Endothelial cell of umbilical vein (primary cell): ENCODE data around the gene HOXD3. TPM values are rescaled to one million over a fixed set of nuclear protein-coding genes. Genes with fewer than 3 reads are reported as not detected.
A peak's percentile ranks its signal among the peaks of the same experiment; 100 is the strongest.

Experiments used
- BruUV-seq: library from RNA; stranded (reverse); fragments of 400-500 nt; replicated peaks from 2 replicates; lab custom pipeline; 2021; lab: Mats Ljungman, UMichigan
- CTCF ChIA-PET: fragments of 300-600, 350-600 bp; sonication (Branson Sonifier 250); formaldehyde crosslinking; loops from one replicate; lab custom pipeline; 2021; ENCODE audit warnings: antibody characterized with exemption, inconsistent platforms; lab: Charles Lee
- POLR2A ChIA-PET: fragments of 300-600, 350-600 bp; sonication (Branson Sonifier 250); formaldehyde crosslinking; loops from one replicate; lab custom pipeline; 2021; ENCODE audit warnings: antibody characterized with exemption, inconsistent platforms; lab: Charles Lee
- DNase-seq: peaks from one replicate; pipeline ENCODE4 v3.0.0-alpha.2; 2011; ENCODE audit warnings: low read depth, low spot score
- FAIRE-seq: peaks from 2 replicates; lab custom pipeline; 2011; peaks lifted over from hg19 to GRCh38; lab: Jason Lieb, UNC
- H2AFZ ChIP-seq: 2 replicates; pipeline ENCODE4 v1.6.0; 2012; ENCODE audit warnings: low read depth, low read length, control low read depth, inconsistent platforms
- H3K27ac ChIP-seq: 2 replicates; pipeline ENCODE4 v1.5.1; 2011; ENCODE audit warnings: low read depth, mild to moderate bottlenecking, control low read depth, low read length, moderate library complexity; ENCODE audit not compliant: insufficient read depth
- H3K27me3 ChIP-seq, 2 experiments: 2 replicates each; pipeline versions ENCODE4 v1.6.0 to v1.6.1; 2011; ENCODE audit warnings: low read length in 2 of 2, mixed read lengths in 1 of 2; ENCODE audit not compliant: control insufficient read depth in 2 of 2, insufficient read depth in 2 of 2
- H3K36me3 ChIP-seq, 2 experiments: 2 replicates in 1 of 2; 3 replicates in 1 of 2; pipeline ENCODE4 v1.5.1; 2011; ENCODE audit warnings: low read length in 2 of 2, mild to moderate bottlenecking in 1 of 2, moderate library complexity in 1 of 2; ENCODE audit not compliant: control insufficient read depth in 2 of 2, insufficient read depth in 2 of 2; ENCODE audit errors: extremely low read depth in 1 of 2
- H3K4me1 ChIP-seq: 3 replicates; pipeline ENCODE4 v1.5.1; 2011; ENCODE audit warnings: mild to moderate bottlenecking, low read length; ENCODE audit not compliant: control insufficient read depth, insufficient read depth; ENCODE audit errors: extremely low read depth
- H3K4me2 ChIP-seq: 2 replicates; pipeline ENCODE4 v1.6.1; 2011; ENCODE audit warnings: low read length, control low read depth, mixed read lengths; ENCODE audit not compliant: insufficient read depth
- H3K4me3 ChIP-seq, 3 experiments: fragments of 200-600 bp in 1 of 3; sonication (generic), shearing (Covaris generic) in 1 of 3; replicated peaks in 1 of 3; 2 replicates each; pipeline ENCODE4 v1.5.1; 2011 to 2016; ENCODE audit warnings: control low read depth in 3 of 3, low read length in 3 of 3, mild to moderate bottlenecking in 2 of 3, inconsistent platforms in 1 of 3, low read depth in 1 of 3, moderate library complexity in 1 of 3; ENCODE audit not compliant: insufficient read depth in 1 of 3
- H3K79me2 ChIP-seq: 2 replicates; pipeline ENCODE4 v1.6.0; 2012; ENCODE audit warnings: low read length, inconsistent platforms; ENCODE audit not compliant: control insufficient read depth, insufficient read depth
- H3K9ac ChIP-seq: replicated peaks from 2 replicates; pipeline ENCODE3; 2011; ENCODE audit warnings: low read length, control low read depth; ENCODE audit not compliant: insufficient read depth; ENCODE audit errors: extremely low read depth
- H3K9me1 ChIP-seq: replicated peaks from 3 replicates; pipeline ENCODE4 v1.6.0; 2011; ENCODE audit warnings: mild to moderate bottlenecking, low read length; ENCODE audit not compliant: control insufficient read depth, insufficient read depth; ENCODE audit errors: extremely low read depth
- H3K9me3 ChIP-seq: replicated peaks from 2 replicates; pipeline ENCODE4 v1.5.1; 2012; ENCODE audit warnings: low read length, inconsistent platforms; ENCODE audit not compliant: control insufficient read depth, insufficient read depth
- H4K20me1 ChIP-seq: replicated peaks from 2 replicates; pipeline ENCODE3; 2011; ENCODE audit warnings: mild to moderate bottlenecking, low read length; ENCODE audit not compliant: control insufficient read depth, insufficient read depth; ENCODE audit errors: extremely low read depth
- FOS ChIP-seq: IDR thresholded peaks from 2 replicates; pipeline ENCODE4 v1.6.1; 2011; ENCODE audit warnings: mild to moderate bottlenecking, low read length, moderate library complexity, borderline replicate concordance; ENCODE audit not compliant: insufficient read depth
- GATA2 ChIP-seq: IDR thresholded peaks from 2 replicates; pipeline ENCODE4 v1.7.0; 2011; ENCODE audit warnings: low read depth, mild to moderate bottlenecking, moderate library complexity, mixed read lengths, low read length; ENCODE audit not compliant: insufficient read length, insufficient read depth
- JUN ChIP-seq: IDR thresholded peaks from 2 replicates; pipeline ENCODE4 v1.6.1; 2011; ENCODE audit warnings: borderline replicate concordance, low read depth; ENCODE audit not compliant: insufficient read length, insufficient read depth
- POLR2A ChIP-seq: IDR thresholded peaks from 2 replicates; pipeline ENCODE4 v1.6.1; 2012; ENCODE audit warnings: low read depth, mild to moderate bottlenecking, control low read depth, low read length
- POLR2AphosphoS5 ChIP-seq: IDR thresholded peaks from 2 replicates; pipeline ENCODE4 v1.6.1; 2012; ENCODE audit warnings: low read depth, mild to moderate bottlenecking, control low read depth, low read length, moderate library complexity; ENCODE audit not compliant: insufficient read depth
- dilution Hi-C: fragments of 300-500 bp; cut with MboI; formaldehyde crosslinking; loops from one replicate; pipeline ENCODE4 v1.15.0; 2019; ENCODE audit warnings: low sequenced_read_pairs; ENCODE audit not compliant: extremely low pct_ligation_motif_present
- intact Hi-C: fragments of 100-400 bp; cut with micrococcal nuclease; formaldehyde crosslinking; loops from one replicate; pipeline ENCODE4 v1.10.0; 2022
- polyA plus RNA-seq, 4 experiments: library from polyadenylated mRNA; depleted of rRNA in 3 of 4; stranded (reverse) in 3 of 4; unstranded in 1 of 4; fragments of >200 nt; gene quantifications; 2 replicates each; pipeline versions ENCODE4 v1.2.1 to v1.2.3, GENCODE V29; 2011 to 2012; ENCODE audit warnings: missing spikeins in 1 of 4
- total RNA-seq: library from RNA; stranded (reverse); gene quantifications from 2 replicates; pipeline ENCODE4 v1.2.3, GENCODE V29; 2021
- TF ChIP-seq, protein P1 (sequence below), 2 donors: IDR thresholded peaks; 1 replicate in 1 of 2; 2 replicates in 1 of 2; pipeline ENCODE4 v1.5.1; 2011; ENCODE audit warnings: low read length in 2 of 2, mild to moderate bottlenecking in 2 of 2, moderate library complexity in 2 of 2, control low read depth in 1 of 2, inconsistent platforms in 1 of 2, low read depth in 1 of 2; ENCODE audit not compliant: insufficient read depth in 1 of 2; ENCODE audit errors: extremely low read depth in 1 of 2

Gene HOXD3
- total and polyA plus RNA-seq, 2 donors (not counting 3 experiments of a cell fraction or from before 2014, with no cell fraction given), result 2.9 to 20.9 TPM

DNA sequence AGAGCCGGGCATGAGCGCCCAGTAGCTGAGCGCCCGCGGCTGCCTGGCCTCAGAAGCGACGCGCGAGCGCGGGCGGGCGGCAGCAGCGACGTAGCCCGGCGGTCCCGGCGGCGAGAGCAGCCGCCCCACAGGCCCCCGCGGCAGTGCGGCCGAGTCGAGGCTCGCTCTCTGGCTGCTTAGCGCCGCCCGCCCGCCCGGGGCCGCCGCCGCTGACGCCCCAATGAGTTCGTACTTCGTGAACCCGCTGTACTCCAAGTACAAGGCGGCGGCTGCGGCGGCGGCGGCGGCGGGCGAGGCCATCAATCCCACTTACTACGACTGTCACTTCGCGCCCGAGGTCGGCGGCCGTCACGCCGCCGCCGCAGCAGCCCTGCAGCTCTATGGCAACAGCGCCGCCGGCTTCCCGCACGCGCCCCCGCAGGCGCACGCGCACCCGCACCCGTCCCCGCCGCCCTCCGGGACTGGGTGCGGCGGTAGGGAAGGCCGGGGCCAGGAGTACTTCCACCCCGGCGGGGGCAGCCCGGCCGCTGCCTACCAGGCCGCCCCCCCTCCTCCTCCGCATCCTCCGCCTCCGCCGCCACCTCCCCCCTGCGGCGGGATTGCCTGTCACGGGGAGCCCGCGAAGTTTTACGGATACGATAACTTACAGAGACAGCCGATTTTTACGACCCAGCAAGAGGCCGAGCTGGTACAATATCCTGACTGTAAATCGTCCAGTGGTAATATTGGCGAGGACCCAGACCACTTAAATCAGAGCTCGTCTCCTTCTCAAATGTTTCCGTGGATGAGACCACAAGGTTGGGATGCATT, 26.8 kb upstream of the HOXD3 start:
- peak overlapping the region; percentile 99 for H3K4me2 ChIP-seq
- no peaks in the 10 kb centered on the region for H3K9me3 ChIP-seq
- intact Hi-C loops (loop anchor here (2.0 kb wide), 1 partner anchor 1082 kb away; the partner anchor contains the start of gene HNRNPA3), dilution Hi-C loops (loop anchor here (25.0 kb wide), 1 partner anchor 507 kb away; no protein-coding TSS in a partner anchor)
- CTCF ChIA-PET, result interaction anchor here (0.6 to 10.1 kb wide), 12 partner anchors 8 to 1034 kb away, joined by 3 to 458 read pairs (median 5); partner anchors contain the start of gene HOXD9
- POLR2A ChIA-PET, result interaction anchor here (1.9 to 2.0 kb wide), 2 partner anchors 424 to 507 kb away, joined by 5 to 11 read pairs; no protein-coding TSS in a partner anchor
- peak; percentile 82 for DNase-seq
- peak overlapping the region; percentile 90 for H3K9ac ChIP-seq
- H3K4me3 ChIP-seq, result peak overlapping the region; percentile 43 to 93 (median 88)
- peaks cover 18% of the 10 kb centered on the region for H3K79me2 ChIP-seq
- H3K36me3 ChIP-seq, result no peaks in the 10 kb centered on the region
- TF ChIP-seq POLR2AphosphoS5 (peak; percentile 63), POLR2A (peak; percentile 61), GATA2 (no peak), FOS (peak; percentile 13), JUN (no peak)
- TF ChIP-seq, protein P1, sequence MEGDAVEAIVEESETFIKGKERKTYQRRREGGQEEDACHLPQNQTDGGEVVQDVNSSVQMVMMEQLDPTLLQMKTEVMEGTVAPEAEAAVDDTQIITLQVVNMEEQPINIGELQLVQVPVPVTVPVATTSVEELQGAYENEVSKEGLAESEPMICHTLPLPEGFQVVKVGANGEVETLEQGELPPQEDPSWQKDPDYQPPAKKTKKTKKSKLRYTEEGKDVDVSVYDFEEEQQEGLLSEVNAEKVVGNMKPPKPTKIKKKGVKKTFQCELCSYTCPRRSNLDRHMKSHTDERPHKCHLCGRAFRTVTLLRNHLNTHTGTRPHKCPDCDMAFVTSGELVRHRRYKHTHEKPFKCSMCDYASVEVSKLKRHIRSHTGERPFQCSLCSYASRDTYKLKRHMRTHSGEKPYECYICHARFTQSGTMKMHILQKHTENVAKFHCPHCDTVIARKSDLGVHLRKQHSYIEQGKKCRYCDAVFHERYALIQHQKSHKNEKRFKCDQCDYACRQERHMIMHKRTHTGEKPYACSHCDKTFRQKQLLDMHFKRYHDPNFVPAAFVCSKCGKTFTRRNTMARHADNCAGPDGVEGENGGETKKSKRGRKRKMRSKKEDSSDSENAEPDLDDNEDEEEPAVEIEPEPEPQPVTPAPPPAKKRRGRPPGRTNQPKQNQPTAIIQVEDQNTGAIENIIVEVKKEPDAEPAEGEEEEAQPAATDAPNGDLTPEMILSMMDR (IDR thresholded peaks at IDR 0.05; ENCODE audit: extremely low read depth in 1 of 2, insufficient read depth in 1 of 2, low read depth in 1 of 2, low read length in 2 of 2), result no peak
- FAIRE-seq, result peak; percentile 52
- H3K9me1 ChIP-seq, result no peaks in the 10 kb centered on the region
- H2AFZ ChIP-seq, result peak overlapping the region; percentile 80
- H3K27me3 ChIP-seq, result no peaks in the 10 kb centered on the region
- no peaks in the 10 kb centered on the region for H4K20me1 ChIP-seq
- peak overlapping the region; percentile 67 for H3K27ac ChIP-seq
- BruUV-seq, result no TSS peak
- peaks cover 46% of the 10 kb centered on the region for H3K4me1 ChIP-seq
